ENCODE results near the gene KBTBD2.
A peak's percentile ranks its signal among the peaks of the same experiment; 100 is the strongest.
"Not testable (repeated sequence)": the region's sequence is repeated elsewhere in the genome, so short reads cannot be mapped to it uniquely, and the experiment has no call there.

KBTBD2 gene

DNA sequence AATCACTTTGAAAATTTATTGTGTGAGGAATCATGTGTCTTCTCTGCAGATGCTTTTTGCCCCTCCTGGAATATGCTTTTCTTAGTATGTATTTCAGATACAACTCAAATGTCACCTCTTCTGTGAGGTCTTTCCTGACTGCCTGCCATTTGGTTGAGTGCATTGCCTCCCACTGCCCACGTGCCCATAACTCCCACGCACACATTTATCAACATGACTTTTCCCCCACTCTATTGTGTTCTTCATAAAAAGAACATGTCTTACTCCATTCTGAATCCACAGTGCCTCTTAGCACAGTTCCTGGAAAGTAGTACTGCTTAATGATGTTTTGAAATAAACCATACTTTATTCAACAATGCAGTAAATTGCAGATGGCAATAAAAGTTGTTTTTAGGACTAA, 42.9 kb downstream of the KBTBD2 start:
- DNase-seq, result not testable (repeated sequence)

DNA sequence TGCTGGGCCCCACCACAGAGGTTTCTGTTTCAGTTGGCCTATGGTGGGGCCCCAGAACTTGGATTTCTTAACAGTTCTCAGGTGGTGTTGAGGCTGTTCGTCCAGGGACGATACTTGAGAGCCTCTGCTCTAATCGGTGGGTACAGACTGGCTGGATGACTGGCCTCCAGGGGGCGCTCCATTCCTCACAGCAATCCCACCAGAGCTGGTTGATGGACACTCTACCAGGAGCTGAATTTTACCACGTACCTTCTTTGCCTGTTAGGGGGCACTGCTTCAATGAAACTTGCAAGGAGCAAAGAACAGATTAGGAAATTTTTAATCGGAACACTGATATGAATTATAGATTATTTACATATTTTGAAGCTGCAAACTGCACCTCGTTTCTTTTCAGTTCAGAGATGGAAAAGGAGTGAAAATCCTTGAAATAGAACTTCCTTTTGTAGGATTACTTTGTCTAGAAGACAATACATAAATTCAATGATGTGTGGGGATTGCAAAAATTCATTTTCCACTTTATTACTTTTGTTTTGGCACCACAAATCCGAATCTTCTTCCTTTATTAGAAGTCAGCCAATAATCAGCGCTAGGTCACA, 44.8 kb downstream of the KBTBD2 start:
- peak in 1 of 2 experiments; percentile 12 for DNase-seq

DNA sequence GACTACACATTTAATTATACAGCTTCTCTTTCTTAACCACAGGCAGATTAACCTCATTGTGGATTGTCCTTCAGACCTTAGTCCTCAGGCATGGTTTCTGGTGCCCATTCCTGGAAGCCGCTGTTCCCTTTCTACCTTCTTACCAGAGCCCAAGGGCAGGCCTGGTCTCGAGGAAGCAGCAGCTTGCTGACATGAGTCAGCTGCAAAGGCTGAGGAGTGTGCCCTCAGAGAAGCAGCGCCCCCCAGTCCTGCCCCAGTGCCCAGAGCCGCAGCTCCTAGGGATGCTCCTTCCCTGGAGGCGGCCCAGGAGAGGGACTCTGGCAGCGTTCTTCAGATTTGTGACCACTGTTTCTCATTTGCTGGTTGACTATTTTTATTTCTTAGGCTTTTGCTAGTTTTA, 46.8 kb downstream of the KBTBD2 start:
- DNase-seq, result not testable (repeated sequence)

DNA sequence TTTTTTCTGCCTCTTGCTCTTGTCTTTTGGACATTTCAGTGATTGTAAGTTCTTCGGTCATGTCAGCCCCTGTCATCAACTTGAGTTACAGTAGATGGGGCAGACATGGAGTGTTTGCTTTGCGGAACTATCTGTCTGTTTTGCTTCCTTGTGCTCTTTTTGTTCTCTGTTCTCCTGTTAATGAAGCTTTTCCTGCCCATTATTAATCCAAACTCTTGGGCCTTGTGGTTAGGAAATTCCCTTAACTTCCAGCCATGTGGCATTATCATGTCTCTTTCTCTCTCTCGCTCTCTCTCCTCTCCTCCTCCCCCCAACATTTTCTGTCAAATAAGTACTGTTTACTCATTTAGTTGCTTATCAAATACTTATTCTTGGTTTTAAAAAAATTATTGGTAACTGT, 47.8 kb downstream of the KBTBD2 start:
- DNase-seq, result not testable (repeated sequence)

DNA sequence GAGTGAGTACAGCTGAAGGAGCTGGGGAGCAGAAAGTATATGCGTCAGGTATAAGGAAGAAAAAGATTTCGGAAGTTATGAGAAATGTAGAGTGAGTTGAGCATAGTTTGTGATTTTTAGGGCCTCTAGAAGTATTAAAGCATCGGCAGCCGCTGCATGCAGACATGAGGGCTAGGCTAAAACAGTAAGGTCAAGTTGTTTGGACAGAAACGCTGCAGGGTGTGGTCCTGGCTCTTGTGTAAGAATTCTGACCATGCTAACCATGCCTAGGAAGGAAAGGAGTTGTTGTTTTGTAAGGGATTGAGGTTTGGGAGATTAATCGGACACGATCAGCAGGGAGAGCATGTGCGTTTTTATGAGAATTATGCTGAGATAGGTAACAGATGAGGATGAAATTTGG, 51.7 kb downstream of the KBTBD2 start:
- not testable (repeated sequence) for DNase-seq

DNA sequence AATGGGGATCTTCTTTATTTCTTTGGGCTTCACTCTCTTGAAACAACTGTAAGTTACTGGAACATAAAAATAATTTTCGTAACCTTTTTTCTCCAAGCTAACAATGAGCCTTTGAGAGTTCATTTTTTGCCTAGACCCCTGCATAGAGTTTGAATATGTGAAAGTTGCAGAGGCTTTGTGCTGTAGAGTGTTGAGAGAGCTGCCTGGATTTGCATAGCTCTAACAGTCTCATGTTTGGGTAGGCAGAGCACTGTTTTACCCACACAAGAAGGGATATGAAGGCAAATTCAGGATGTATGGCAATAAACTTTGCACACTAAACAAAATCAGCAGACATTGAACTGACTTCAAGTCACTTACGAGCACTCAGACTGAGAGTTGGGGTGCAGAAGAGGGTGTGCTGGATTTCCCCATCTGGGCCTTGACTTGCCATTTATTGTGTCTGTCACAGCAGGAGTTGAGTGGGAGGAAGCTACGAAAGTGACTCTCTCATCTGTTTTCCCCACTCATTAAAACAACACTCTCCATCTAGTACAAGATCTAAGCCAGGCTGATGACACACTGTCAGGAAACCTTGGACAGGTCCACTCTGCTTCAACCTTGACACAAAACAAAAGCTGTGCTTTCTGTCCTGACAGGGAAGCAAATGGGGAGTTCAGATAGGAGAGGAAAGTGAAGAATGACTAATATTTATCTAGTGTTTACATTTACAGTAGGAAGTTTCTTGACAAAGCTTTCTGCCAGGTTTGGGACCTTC, 62.4 kb downstream of the KBTBD2 start:
- not testable (repeated sequence) for DNase-seq
